ENCODE measurements around the gene SYT9. TPM values are rescaled to one million over a fixed set of nuclear protein-coding genes. Genes with fewer than 3 reads are reported as not detected.

Gene SYT9
- polyA plus RNA-seq, 2 of the 4 experiments (the other 2 are of a cell fraction) = 0.10 TPM; not detected in 1

- TF ChIP-seq CEBPB (IDR thresholded peaks at IDR 0.05) (no peak), HOXB5 (CRISPR knock-in tag; IDR thresholded peaks at IDR 0.05) (no peak), EHF (CRISPR knock-in tag; IDR thresholded peaks at IDR 0.05) (no peak), TP53 (CRISPR knock-in tag; IDR thresholded peaks at IDR 0.05) (no peak), HEYL (CRISPR knock-in tag; IDR thresholded peaks at IDR 0.05) (no peak), POLR2A (IDR thresholded peaks at IDR 0.05; ENCODE audit: low read length) (no peak), EHMT2 (IDR thresholded peaks at IDR 0.05; ENCODE audit: low read depth) (no peak), HES2 (IDR thresholded peaks at IDR 0.05) (no peak), EP300 (IDR thresholded peaks at IDR 0.05) (no peak), NPAS2 (CRISPR knock-in tag; IDR thresholded peaks at IDR 0.05; ENCODE audit: borderline replicate concordance) (no peak), CBX2 (IDR thresholded peaks at IDR 0.05; ENCODE audit: borderline replicate concordance, low read depth) (no peak), KDM1A (IDR thresholded peaks at IDR 0.05; ENCODE audit: low read depth) (no peak), JUNB (IDR thresholded peaks at IDR 0.05) (no peak), ZNF302 (CRISPR knock-in tag; IDR thresholded peaks at IDR 0.05) (no peak)
- POLR2A ChIA-PET = no interaction called here
- ATAC-seq (no peak), FAIRE-seq (no peak), DNase-seq (ENCODE audit: low read depth in 1 of 2, low spot score in 1 of 2) (no peak)
- WGBS (ENCODE audit: missing lambda C conversion rate) = 35% methylated on average over 2 of the region's 2 CpGs
- H3K27ac ChIP-seq = no peak overlapping the region
- no peak overlapping the region for H3K4me2 ChIP-seq
- no peak overlapping the region for H3K4me3 ChIP-seq
- CTCF ChIA-PET = interaction anchor here (1.7 kb wide), 1 partner anchor 19 kb away, joined by 5 read pairs; no protein-coding TSS in a partner anchor
- peaks cover 6% of the 10 kb centered on the region; the same call in 1 of the 3 replicates for H3K4me1 ChIP-seq
- no peaks in the 10 kb centered on the region for H3K9me3 ChIP-seq
Measured at GRCh38 chr11:7493670-7494069, 242.0 kb downstream of the SYT9 start.

DNA sequence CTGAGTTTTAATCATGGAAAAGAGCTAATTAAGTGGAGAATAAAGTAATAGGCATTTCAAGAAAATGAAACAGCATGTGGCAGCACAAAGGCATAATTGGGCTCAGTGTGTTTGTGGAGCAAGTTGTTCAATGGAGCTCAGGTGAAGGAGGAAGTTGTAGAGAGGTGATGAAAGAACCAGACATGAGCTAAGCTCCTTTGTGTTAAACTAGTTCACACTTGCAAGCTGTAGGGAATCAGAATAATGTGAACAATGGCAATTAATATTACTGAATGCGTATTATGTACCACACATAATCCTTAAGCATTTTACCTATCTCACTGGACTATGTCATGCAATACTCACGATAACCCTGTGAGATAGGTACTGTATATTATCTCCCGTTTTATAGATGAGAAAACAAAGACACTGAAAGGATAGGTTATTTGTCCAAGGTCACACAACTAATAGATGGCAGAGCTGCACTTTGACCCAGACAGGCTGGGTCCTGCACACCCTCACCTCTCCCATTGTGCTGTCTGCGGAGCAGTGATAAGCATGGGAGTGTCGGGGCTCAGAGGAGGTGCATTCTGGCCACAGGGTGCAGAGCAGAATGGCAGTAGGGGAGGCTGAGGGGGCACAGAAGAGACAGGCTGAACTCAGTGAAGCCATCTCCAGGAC is 242.5 kb downstream of the SYT9 start:
- TF ChIP-seq MYC (IDR thresholded peaks at IDR 0.05; ENCODE audit: borderline replicate concordance, low read length) (no peak), KDM1A (IDR thresholded peaks at IDR 0.05; ENCODE audit: low read depth) (no peak), GATA3 (IDR thresholded peaks at IDR 0.05; ENCODE audit: borderline replicate concordance) (no peak), SMC3 (IDR thresholded peaks at IDR 0.05) (no peak), ZC3H11A (IDR thresholded peaks at IDR 0.05) (no peak), RARB (CRISPR knock-in tag; IDR thresholded peaks at IDR 0.05) (no peak), CBX2 (IDR thresholded peaks at IDR 0.05; ENCODE audit: borderline replicate concordance, low read depth) (no peak), TP53 (CRISPR knock-in tag; IDR thresholded peaks at IDR 0.05) (no peak), FOSB (CRISPR knock-in tag; IDR thresholded peaks at IDR 0.05) (no peak), POLR2A (IDR thresholded peaks at IDR 0.05; ENCODE audit: low read length) (no peak), JUNB (IDR thresholded peaks at IDR 0.05) (no peak), PHF8 (IDR thresholded peaks at IDR 0.05; ENCODE audit: borderline replicate concordance, low read depth) (no peak)
- TF ChIP-seq, protein P1, sequence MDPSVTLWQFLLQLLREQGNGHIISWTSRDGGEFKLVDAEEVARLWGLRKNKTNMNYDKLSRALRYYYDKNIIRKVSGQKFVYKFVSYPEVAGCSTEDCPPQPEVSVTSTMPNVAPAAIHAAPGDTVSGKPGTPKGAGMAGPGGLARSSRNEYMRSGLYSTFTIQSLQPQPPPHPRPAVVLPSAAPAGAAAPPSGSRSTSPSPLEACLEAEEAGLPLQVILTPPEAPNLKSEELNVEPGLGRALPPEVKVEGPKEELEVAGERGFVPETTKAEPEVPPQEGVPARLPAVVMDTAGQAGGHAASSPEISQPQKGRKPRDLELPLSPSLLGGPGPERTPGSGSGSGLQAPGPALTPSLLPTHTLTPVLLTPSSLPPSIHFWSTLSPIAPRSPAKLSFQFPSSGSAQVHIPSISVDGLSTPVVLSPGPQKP (IDR thresholded peaks at IDR 0.05; ENCODE audit: low read depth, low read length) = no peak
- TF ChIP-seq, protein P2, sequence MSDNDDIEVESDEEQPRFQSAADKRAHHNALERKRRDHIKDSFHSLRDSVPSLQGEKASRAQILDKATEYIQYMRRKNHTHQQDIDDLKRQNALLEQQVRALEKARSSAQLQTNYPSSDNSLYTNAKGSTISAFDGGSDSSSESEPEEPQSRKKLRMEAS (IDR thresholded peaks at IDR 0.05) = no peak
- TF ChIP-seq, protein P3, sequence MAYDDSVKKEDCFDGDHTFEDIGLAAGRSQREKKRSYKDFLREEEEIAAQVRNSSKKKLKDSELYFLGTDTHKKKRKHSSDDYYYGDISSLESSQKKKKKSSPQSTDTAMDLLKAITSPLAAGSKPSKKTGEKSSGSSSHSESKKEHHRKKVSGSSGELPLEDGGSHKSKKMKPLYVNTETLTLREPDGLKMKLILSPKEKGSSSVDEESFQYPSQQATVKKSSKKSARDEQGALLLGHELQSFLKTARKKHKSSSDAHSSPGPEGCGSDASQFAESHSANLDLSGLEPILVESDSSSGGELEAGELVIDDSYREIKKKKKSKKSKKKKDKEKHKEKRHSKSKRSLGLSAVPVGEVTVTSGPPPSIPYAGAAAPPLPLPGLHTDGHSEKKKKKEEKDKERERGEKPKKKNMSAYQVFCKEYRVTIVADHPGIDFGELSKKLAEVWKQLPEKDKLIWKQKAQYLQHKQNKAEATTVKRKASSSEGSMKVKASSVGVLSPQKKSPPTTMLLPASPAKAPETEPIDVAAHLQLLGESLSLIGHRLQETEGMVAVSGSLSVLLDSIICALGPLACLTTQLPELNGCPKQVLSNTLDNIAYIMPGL (CRISPR knock-in tag; IDR thresholded peaks at IDR 0.05; ENCODE audit: borderline replicate concordance) = no peak
- H3K4me2 ChIP-seq = no peak overlapping the region
- ATAC-seq (no peak), FAIRE-seq (no peak), DNase-seq (ENCODE audit: low read depth in 1 of 2, low spot score in 1 of 2) (no peak)
- no peaks in the 10 kb centered on the region for H3K9me3 ChIP-seq
- ChIA-PET CTCF (interaction anchor here (1.7 kb wide), 1 partner anchor 18 kb away, joined by 5 read pairs; no protein-coding TSS in a partner anchor), POLR2A (no interaction called here)
- peaks cover 6% of the 10 kb centered on the region; the same call in 1 of the 3 replicates for H3K4me1 ChIP-seq
- no peak overlapping the region for H3K27ac ChIP-seq
- 54% methylated on average over 5 of the region's 5 CpGs for WGBS (ENCODE audit: missing lambda C conversion rate)
- no peak overlapping the region for H3K4me3 ChIP-seq

Data from A549 (cell line).